Measurements from ENCODE around the gene SIAH1.
"Not testable (repeated sequence)": the region's sequence is repeated elsewhere in the genome, so short reads cannot be mapped to it uniquely, and the experiment has no call there.

SIAH1 gene

GRCh38 chr16:48365025-48365600, 20.1 kb downstream of the SIAH1 start:
- no peak for DNase-seq

- no peak for DNase-seq
These were observed 23.6 kb downstream of the SIAH1 start for GRCh38 chr16:48361540-48362144.

DNA sequence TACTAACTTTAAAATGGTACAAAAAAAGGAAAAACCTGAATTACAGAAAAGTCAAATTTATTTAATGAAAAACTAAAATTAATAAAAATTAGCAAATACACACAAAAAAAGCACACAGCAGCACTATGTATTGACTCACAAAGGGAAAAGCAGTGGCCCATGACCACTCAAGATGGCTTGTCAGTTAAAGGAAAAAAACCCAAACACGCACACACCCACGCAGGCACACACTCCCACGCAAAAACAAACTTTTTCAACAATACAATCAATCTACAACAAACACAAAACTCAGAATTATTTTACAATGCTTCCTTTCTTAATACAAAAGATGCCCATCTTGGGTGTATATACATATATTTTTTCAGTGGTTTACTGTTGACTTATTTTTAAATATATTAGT, 24.2 kb downstream of the SIAH1 start:
- DNase-seq, result no peak

- no peak for DNase-seq
These were observed 25.2 kb downstream of the SIAH1 start for GRCh38 chr16:48359983-48360382.

DNA sequence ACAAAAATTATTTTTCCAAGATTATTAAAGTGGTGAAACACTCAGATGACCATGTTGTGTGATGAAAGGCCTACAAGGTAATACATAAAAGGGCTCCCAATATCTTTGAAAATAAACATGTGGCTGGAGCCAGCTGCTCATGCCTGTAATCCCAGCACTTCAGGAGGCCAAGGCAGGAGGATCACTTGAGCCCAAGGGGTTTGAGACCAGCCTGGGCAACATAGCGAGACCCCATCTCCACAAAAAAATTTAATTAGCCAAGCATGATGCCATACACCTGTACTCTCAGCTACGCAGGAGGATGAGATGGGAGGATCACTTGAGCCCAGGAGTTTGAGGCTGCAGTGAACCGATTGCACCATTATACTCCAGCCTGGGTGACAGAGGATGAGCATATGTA, 26.8 kb downstream of the SIAH1 start:
- no peak for DNase-seq

- no peak for DNase-seq
These were observed 28.4 kb downstream of the SIAH1 start for GRCh38 chr16:48356633-48357376.

- no peak for DNase-seq
These were observed 30.0 kb downstream of the SIAH1 start for GRCh38 chr16:48354877-48355855.

GRCh38 chr16:48354385-48354784, 30.8 kb downstream of the SIAH1 start:
- not testable (repeated sequence) for DNase-seq

- peak; percentile 33 for DNase-seq
These were observed 31.5 kb downstream of the SIAH1 start for GRCh38 chr16:48353565-48354163.

GRCh38 chr16:48352648-48353390, 32.4 kb downstream of the SIAH1 start:
- no peak for DNase-seq

GRCh38 chr16:48350736-48351135, 34.5 kb downstream of the SIAH1 start:
- DNase-seq, result no peak

- peak; percentile 28 for DNase-seq
These were observed 37.2 kb downstream of the SIAH1 start for GRCh38 chr16:48347980-48348379.

GRCh38 chr16:48347191-48347865, 37.9 kb downstream of the SIAH1 start:
- DNase-seq, result no peak

DNA sequence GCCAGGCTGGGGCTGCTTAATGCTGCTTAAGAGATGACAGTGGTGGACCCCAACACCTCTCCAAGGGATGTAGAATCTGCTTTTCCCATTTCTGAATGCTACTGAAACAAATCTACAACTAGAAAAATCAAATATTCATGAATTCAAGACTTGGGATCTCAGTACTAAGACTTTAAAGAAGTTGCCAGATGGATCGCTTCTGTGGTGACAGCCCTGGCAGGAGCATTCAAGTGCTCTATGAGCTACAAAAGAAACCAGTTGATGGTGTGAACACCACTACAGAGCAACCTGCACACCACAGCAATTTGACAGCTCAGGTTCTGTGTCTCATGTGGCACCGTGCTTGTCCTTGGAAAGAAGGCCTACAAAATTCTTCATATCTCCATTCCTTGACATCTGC, 42.6 kb downstream of the SIAH1 start:
- DNase-seq, result no peak

DNA sequence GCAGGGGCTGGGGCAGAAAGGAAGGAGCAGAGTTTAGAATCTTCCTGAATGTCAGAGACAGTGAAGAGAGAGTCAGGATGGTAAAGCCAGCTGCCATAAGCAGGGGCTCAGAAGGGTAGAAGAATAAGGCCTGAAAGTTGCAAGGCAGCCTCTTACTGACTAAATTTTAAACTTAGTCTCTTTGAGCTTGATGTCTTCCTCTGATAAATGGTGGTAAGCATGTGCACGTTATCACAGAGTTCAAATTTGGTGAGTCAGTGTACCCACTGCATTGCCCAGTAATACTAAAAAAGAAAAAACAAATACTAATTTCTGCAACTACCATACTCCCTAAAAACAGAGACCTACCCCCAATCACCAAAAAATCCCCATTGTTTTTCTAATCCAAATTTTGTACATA, 45.2 kb downstream of the SIAH1 start:
- DNase-seq, result no peak

DNA sequence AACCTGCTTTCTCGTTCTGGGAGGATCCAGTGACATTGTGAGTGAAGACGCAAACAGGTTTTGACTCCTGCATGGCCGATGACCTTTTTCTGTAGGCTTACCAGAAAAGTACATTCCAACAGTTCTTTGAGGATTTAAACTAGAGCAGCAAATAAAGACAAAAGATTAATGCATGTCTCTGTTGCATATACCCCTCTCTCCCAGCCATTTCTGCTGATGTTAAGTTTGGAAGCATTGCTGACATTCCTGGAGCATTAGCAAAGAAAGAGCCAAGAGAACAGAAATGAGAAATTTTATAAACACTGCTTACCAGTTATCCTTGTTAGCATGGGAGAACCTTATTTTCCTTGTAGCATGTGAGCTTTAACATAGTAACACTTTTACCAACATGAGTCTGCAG, 49.3 kb downstream of the SIAH1 start:
- DNase-seq, result no peak

DNA sequence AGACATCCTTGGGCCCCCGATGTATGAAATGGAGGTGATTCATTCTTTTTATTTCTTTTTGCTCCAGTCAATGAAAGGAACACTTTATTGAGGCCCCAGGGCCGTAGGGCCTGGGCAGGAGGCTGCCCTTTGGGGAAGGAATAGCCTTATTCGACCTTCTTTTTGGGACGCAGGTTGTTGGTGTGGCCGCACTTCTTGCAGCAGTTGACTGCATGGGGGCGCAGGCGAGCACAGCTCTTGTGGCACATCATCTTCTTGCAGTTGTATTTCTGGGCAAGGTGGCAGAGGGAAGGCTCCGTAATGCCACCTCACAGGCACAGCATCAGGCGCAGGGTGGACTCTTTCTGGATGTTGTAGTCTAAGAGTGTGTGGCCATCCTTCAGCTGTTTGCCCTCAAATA, 50.9 kb downstream of the SIAH1 start:
- DNase-seq, result no peak

- no peak for DNase-seq
These were observed 52.2 kb downstream of the SIAH1 start for GRCh38 chr16:48332978-48333377.

- no peak for DNase-seq
These were observed 54.4 kb downstream of the SIAH1 start for GRCh38 chr16:48330841-48331192.

DNA sequence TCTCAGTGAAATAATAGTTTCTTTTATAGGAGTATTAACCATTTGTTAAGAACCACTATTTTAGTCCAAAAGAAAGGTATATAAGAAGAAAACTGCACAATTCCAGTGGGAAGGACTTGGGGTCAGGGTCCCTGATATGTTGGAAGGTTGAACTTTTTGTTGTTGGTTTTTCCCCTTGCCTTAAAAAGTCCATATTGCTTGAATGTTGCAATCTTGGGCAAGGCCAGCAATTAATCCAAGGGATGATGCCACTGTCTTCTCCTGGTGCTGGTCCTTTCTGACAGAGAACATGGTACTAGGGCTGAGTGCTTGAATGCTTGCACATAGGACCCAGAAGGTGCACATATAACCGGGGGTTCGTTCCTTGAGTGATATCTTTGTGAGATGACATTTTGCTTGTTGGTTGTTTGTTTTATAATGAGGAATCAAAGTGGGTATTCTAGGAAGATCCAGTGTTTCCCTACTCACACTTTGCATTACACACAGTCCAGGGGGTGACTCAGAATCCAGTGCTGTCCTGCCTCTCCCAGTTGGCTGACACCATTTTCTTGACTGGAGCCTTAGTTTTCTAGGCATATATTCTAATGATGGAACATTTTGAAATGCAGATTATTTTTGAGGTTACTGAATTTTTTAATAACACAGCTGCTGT, 54.9 kb downstream of the SIAH1 start:
- no peak for DNase-seq

DNA sequence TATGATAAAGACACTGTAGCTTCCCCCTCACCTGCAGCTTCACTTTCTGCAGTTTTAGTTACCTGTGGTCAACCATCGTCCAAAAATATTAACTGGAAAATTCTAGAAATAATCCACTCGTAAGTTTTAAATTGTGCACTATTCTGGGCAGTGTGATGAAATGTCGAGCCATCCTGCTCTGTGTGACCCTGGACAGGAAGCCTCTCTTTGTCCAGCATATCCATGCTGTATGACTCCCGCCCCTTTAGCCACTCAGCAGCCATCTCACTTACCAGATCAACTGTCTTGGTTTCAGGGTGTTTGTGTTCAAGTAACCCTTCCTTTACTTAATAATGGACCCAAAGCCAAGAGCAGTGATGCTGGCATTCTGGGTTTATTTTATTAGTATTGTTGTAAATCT, 56.1 kb downstream of the SIAH1 start:
- DNase-seq, result no peak
